K562 (cell line): ENCODE data around the gene ZNF574. TPM values are rescaled to one million over a fixed set of nuclear protein-coding genes. Genes with fewer than 3 reads are reported as not detected.
A peak's percentile ranks its signal among the peaks of the same experiment; 100 is the strongest.

Source experiments
- ATAC-seq: fragments of 200-7000 bp; cut with Tn5 transposase; 3 replicates; pipeline ENCODE4 v1.9.1; 2020; ENCODE audit warnings: moderate library complexity
- BruUV-seq: library from RNA; stranded (reverse); fragments of 400-500 nt; replicated peaks from 2 replicates; lab custom pipeline; 2021; lab: Mats Ljungman, UMichigan
- CTCF ChIA-PET: fragments of 300-600 bp; formaldehyde crosslinking; extraction: SDS; loops from one replicate; lab custom pipeline; 2021; ENCODE audit warnings: low intra/inter-chr PET ratio; lab: Yijun Ruan, JAX
- POLR2A ChIA-PET: fragments of 300-600, 350-650 bp; sonication (Branson Sonifier 250); formaldehyde crosslinking; extraction: SDS; loops from one replicate; lab custom pipeline; 2021; ENCODE audit warnings: antibody characterized with exemption, inconsistent platforms; lab: Yijun Ruan, JAX
- DNase-seq, 4 experiments: peaks; one replicate each; pipeline versions ENCODE4 v3.0.0 to v3.0.0-alpha.2; 2011 to 2018; ENCODE audit warnings: low spot score in 3 of 4, mixed read lengths in 3 of 4; ENCODE audit errors: extremely low read depth in 1 of 4
- FAIRE-seq: peaks from 2 replicates; lab custom pipeline; 2011; peaks lifted over from hg19 to GRCh38; lab: Jason Lieb, UNC
- H2AFZ ChIP-seq: 2 replicates; pipeline ENCODE4 v1.6.0; 2011; ENCODE audit warnings: low read depth, low read length, control low read depth, inconsistent platforms
- H3K27ac ChIP-seq: fragments of 200-600 bp; 3 replicates; pipeline ENCODE4 v1.8.0; 2011; ENCODE audit warnings: low read depth, mild to moderate bottlenecking, control low read depth, inconsistent platforms, low read length, moderate library complexity, mixed read lengths; ENCODE audit errors: extremely low read depth
- H3K27me3 ChIP-seq, 2 experiments: fragments of 300-600 bp in 1 of 2; 2 replicates in 1 of 2; 3 replicates in 1 of 2; pipeline versions ENCODE4 v1.6.0 to v1.8.0; 2011; ENCODE audit warnings: inconsistent platforms in 2 of 2, low read length in 2 of 2, mild to moderate bottlenecking in 1 of 2, mixed read lengths in 1 of 2, moderate library complexity in 1 of 2; ENCODE audit not compliant: control insufficient read depth in 2 of 2, insufficient read depth in 2 of 2
- H3K36me3 ChIP-seq: fragments of 300-600 bp; 3 replicates; pipeline ENCODE4 v1.8.0; 2011; ENCODE audit warnings: mild to moderate bottlenecking, low read length, inconsistent platforms; ENCODE audit not compliant: control insufficient read depth, insufficient read depth
- H3K4me1 ChIP-seq, 2 experiments: fragments of 200-600 bp in 1 of 2; replicated peaks in 1 of 2; 2 replicates in 1 of 2; 3 replicates in 1 of 2; pipeline versions ENCODE4 v1.5.1 to v1.8.0; 2011; ENCODE audit warnings: inconsistent platforms in 2 of 2, low read length in 2 of 2, mild to moderate bottlenecking in 1 of 2, mixed read lengths in 1 of 2, moderate library complexity in 1 of 2; ENCODE audit not compliant: control insufficient read depth in 2 of 2, insufficient read depth in 2 of 2
- H3K4me2 ChIP-seq: 2 replicates; pipeline ENCODE4 v1.6.1; 2011; ENCODE audit warnings: low read length, control low read depth, inconsistent platforms, mixed read lengths; ENCODE audit not compliant: insufficient read depth
- H3K4me3 ChIP-seq: fragments of 200-600 bp; sonication (generic), shearing (Covaris generic); 2 replicates; pipeline ENCODE4 v1.5.1; 2016; ENCODE audit warnings: control low read depth, inconsistent platforms
- H3K79me2 ChIP-seq: fragments of 200-600 bp; 3 replicates; pipeline ENCODE4 v1.8.0; 2011; ENCODE audit warnings: low read length, inconsistent platforms; ENCODE audit not compliant: control insufficient read depth, insufficient read depth
- H3K9ac ChIP-seq, 2 experiments: 2 replicates each; pipeline versions ENCODE4 v1.6.0 to v1.6.1; 2011; ENCODE audit warnings: low read depth in 2 of 2, low read length in 2 of 2, control low read depth in 1 of 2, inconsistent platforms in 1 of 2, mild to moderate bottlenecking in 1 of 2, mixed read lengths in 1 of 2; ENCODE audit not compliant: insufficient read depth in 1 of 2
- H3K9me1 ChIP-seq: one replicate; pipeline ENCODE4 v1.6.0; 2011; ENCODE audit warnings: inconsistent platforms, mild to moderate bottlenecking, low read length, moderate library complexity; ENCODE audit not compliant: control insufficient read depth, insufficient read depth
- H3K9me3 ChIP-seq: replicated peaks from 2 replicates; pipeline ENCODE4 v1.5.1; 2011; ENCODE audit warnings: low read depth, low read length, inconsistent platforms; ENCODE audit not compliant: control insufficient read depth, insufficient read depth
- H4K20me1 ChIP-seq: replicated peaks from 2 replicates; pipeline ENCODE4 v1.6.1; 2011; ENCODE audit warnings: low read length, inconsistent platforms, mixed read lengths; ENCODE audit not compliant: control insufficient read depth, insufficient read depth
- ADNP ChIP-seq: fragments of 200-800 bp; sonication (Bioruptor generic); IDR thresholded peaks from 2 replicates; pipeline ENCODE4 v1.6.1; 2016; ENCODE audit warnings: missing genetic modification characterization, missing compliant biosample characterization
- DNMT1 ChIP-seq: fragments of 450-650 bp; IDR thresholded peaks from 2 replicates; pipeline ENCODE4 v1.6.1; 2016; ENCODE audit warnings: antibody characterized with exemption, mild to moderate bottlenecking
- DPF2 ChIP-seq: fragments of 450-650 bp; IDR thresholded peaks from 2 replicates; pipeline ENCODE4 v1.6.1; 2016
- GABPB2 ChIP-seq: fragments of 250-450 bp; sonication (Bioruptor Pico); conservative IDR thresholded peaks from 2 replicates; pipeline ENCODE4 v1.5.1; 2021; ENCODE audit warnings: mild to moderate bottlenecking
- KLF1 ChIP-seq: fragments of 450-650 bp; IDR thresholded peaks from 2 replicates; pipeline ENCODE4 v1.6.1; 2016; ENCODE audit warnings: missing genetic modification characterization, missing compliant biosample characterization
- KLF16 ChIP-seq: IDR thresholded peaks from 2 replicates; pipeline ENCODE4 v1.6.1; 2016; ENCODE audit warnings: antibody characterized with exemption
- NRF1 ChIP-seq, 2 experiments: fragments of 450-650 bp; IDR thresholded peaks in 1 of 2; conservative IDR thresholded peaks in 1 of 2; 2 replicates each; pipeline ENCODE4 v1.6.1; 2014; ENCODE audit warnings: mild to moderate bottlenecking in 2 of 2
- RFX1 ChIP-seq: fragments of 450-650 bp; IDR thresholded peaks from 2 replicates; pipeline ENCODE4 v1.6.1; 2016; ENCODE audit warnings: mild to moderate bottlenecking, moderate library complexity
- SAFB2 ChIP-seq: fragments of 200-400 bp; formaldehyde crosslinking; IDR thresholded peaks from 2 replicates; pipeline ENCODE4 v1.6.1; 2018; ENCODE audit warnings: borderline replicate concordance, low read length, low read depth, moderate library complexity; ENCODE audit not compliant: severe bottlenecking
- SAP30 ChIP-seq: fragments of 200-600 bp; sonication (generic); IDR thresholded peaks from 2 replicates; pipeline ENCODE4 v1.6.1; 2012; ENCODE audit warnings: borderline replicate concordance, low read depth, mild to moderate bottlenecking, moderate library complexity, low read length, control low read depth, inconsistent platforms; ENCODE audit not compliant: insufficient read depth, poor library complexity, severe bottlenecking
- SMAD3 ChIP-seq: fragments of 450-650 bp; formaldehyde crosslinking; conservative IDR thresholded peaks from 2 replicates; pipeline ENCODE4 v1.4.0; 2020; ENCODE audit warnings: mild to moderate bottlenecking
- SRSF3 ChIP-seq: fragments of 200-400 bp; formaldehyde crosslinking; IDR thresholded peaks from 2 replicates; pipeline ENCODE4 v1.6.1; 2016; ENCODE audit warnings: mild to moderate bottlenecking, low read length, moderate library complexity; ENCODE audit not compliant: insufficient read depth
- TCFL5 ChIP-seq: fragments of 250-450 bp; sonication (Bioruptor Pico); conservative IDR thresholded peaks from 2 replicates; pipeline ENCODE4 v1.6.1; 2021; ENCODE audit warnings: mild to moderate bottlenecking, moderate library complexity, matching md5 sums
- TRIM25 ChIP-seq: fragments of 450-650 bp; IDR thresholded peaks from 2 replicates; pipeline ENCODE4 v1.7.0; 2016; ENCODE audit warnings: borderline replicate concordance
- ZNF12 ChIP-seq: sonication (generic); formaldehyde crosslinking; IDR thresholded peaks from 2 replicates; pipeline ENCODE4 v1.4.0; 2020; ENCODE audit warnings: mild to moderate bottlenecking, missing genetic modification reagents
- ZNF316 ChIP-seq: fragments of 450-650 bp; IDR thresholded peaks from 2 replicates; pipeline ENCODE4 v1.6.1; 2016
- ZNF639 ChIP-seq, 2 experiments: fragments of 200-800 bp in 1 of 2; sonication (Bioruptor generic) in 1 of 2; sonication (generic) in 1 of 2; formaldehyde crosslinking in 1 of 2; IDR thresholded peaks in 1 of 2; conservative IDR thresholded peaks in 1 of 2; 2 replicates each; pipeline versions ENCODE4 v1.5.0 to v1.6.1; 2016 to 2020; ENCODE audit warnings: missing compliant biosample characterization in 1 of 2, missing genetic modification characterization in 1 of 2, missing genetic modification reagents in 1 of 2
- ZNF75A ChIP-seq: fragments of 450-650 bp; formaldehyde crosslinking; IDR thresholded peaks from 2 replicates; pipeline ENCODE4 v1.4.0; 2020; ENCODE audit warnings: mild to moderate bottlenecking
- ZZZ3 ChIP-seq: fragments of 450-650 bp; IDR thresholded peaks from 2 replicates; pipeline ENCODE4 v1.6.1; 2016; ENCODE audit warnings: antibody characterized with exemption, mild to moderate bottlenecking, moderate library complexity
- WGBS: fragments of 100-300 bp; shearing (Covaris generic); methylation state at CpG from one replicate; pipeline ENCODE4 v1.1.6; 2016; ENCODE audit warnings: low coverage, mixed read lengths; ENCODE audit not compliant: insufficient coverage; ENCODE audit errors: missing lambda C conversion rate; 5-methylcytosine and 5-hydroxymethylcytosine counted together
- in situ Hi-C: fragments of 300-500 bp; cut with MboI; formaldehyde crosslinking; loops from 4 replicates; pipeline ENCODE4 v1.15.0; 2018; ENCODE audit warnings: inconsistent platforms, mixed read lengths
- intact Hi-C: fragments of 100-400 bp; cut with micrococcal nuclease; formaldehyde crosslinking; loops from 2 replicates; pipeline ENCODE4 v1.14.2; 2022
- polyA plus RNA-seq, 8 experiments: library from polyadenylated mRNA; depleted of rRNA in 4 of 8; stranded (reverse) in 5 of 8; unstranded in 3 of 8; fragments of >200 nt; fragmentation: Nextera tagmentation in 2 of 8; fragmentation: Illumina TruSeq in 1 of 8; extraction: Ambion mirVana in 2 of 8; extraction: Trizol in 1 of 8; gene quantifications; 2 replicates each; pipeline versions ENCODE4 v1.2.1 to v1.2.3, GENCODE V29; 2011 to 2014; ENCODE audit warnings: inconsistent platforms in 1 of 8, missing spikeins in 1 of 8
- total RNA-seq, 7 experiments: library from RNA; depleted of rRNA in 6 of 7; stranded (reverse); fragments of >200 nt in 6 of 7; fragmentation: Illumina TruSeq in 2 of 7; extraction: Trizol in 2 of 7; gene quantifications; 2 replicates each; pipeline versions ENCODE4 v1.2.1 to v1.2.3, GENCODE V29; 2011 to 2021; ENCODE audit warnings: low replicate concordance in 1 of 7

The ZNF574 gene
- total and polyA plus RNA-seq, 9 of the 15 experiments (the other 6 are each of a cell fraction or from before 2014, with no cell fraction given), result 0.24 to 20.7 (median 8.4) TPM

GRCh38 chr19:42074513-42075363 lies 1.2 kb upstream of the ZNF574 start:
- POLR2A ChIA-PET, result interaction anchor here (0.7 kb wide), 1 partner anchor 345 kb away, joined by 4 read pairs; no protein-coding TSS in a partner anchor
- peaks cover 7% of the 10 kb centered on the region; the same call in 1 of the 2 replicates for H4K20me1 ChIP-seq
- TF ChIP-seq ZNF316 (no peak), GABPB2 (CRISPR knock-in tag) (no peak), ZZZ3 (no peak), SRSF3 (no peak), KLF16 (no peak), ZNF75A (CRISPR knock-in tag) (no peak), SAP30 (no peak), KLF1 (tag) (0 out of 2 replicates have a peak, but pooled peaks have one; percentile 40), SAFB2 (no peak), ADNP (tag) (no peak), TCFL5 (CRISPR knock-in tag) (no peak), DNMT1 (no peak), SMAD3 (CRISPR knock-in tag) (no peak), RFX1 (peak; percentile 40; the same call in 1 of the 2 replicates), NRF1 (conservative IDR thresholded peaks at IDR 0.05 in 1 of 2, IDR thresholded peaks at IDR 0.05 in 1 of 2) (no peak), ZNF639 (CRISPR knock-in tag; conservative IDR thresholded peaks at IDR 0.05 in 1 of 2, IDR thresholded peaks at IDR 0.05 in 1 of 2) (0 out of 4 replicates have a peak, but pooled peaks of 1 of the 2 experiments have one; percentile 25), TRIM25 (no peak), DPF2 (no peak), ZNF12 (CRISPR knock-in tag) (peak; percentile 48; the same call in 1 of the 2 replicates)

More at GRCh38 chr19:42074513-42075363, 1.2 kb upstream of the ZNF574 start:
- BruUV-seq, result no TSS peak
- peaks cover 19% of the 10 kb centered on the region; the same call in 2 of the 3 replicates for H3K36me3 ChIP-seq
- WGBS, result 42% methylated on average over 27 of the region's 27 CpGs
- intact Hi-C loops, result no loop called here
- peaks cover 19 to 38% of the 10 kb centered on the region in 2 experiments for H3K4me1 ChIP-seq
- H3K9me1 ChIP-seq, result no peaks in the 10 kb centered on the region
- peak overlapping the region; percentile 96 for H3K4me3 ChIP-seq
- peak overlapping the region; percentile 95 to 99 for H3K9ac ChIP-seq
- peak overlapping the region; percentile 94 for H3K27ac ChIP-seq
- ATAC-seq (peak; percentile 32), FAIRE-seq (peak; percentile 70), DNase-seq (peak; percentile 71 to 75 (median 74))
- H3K27me3 ChIP-seq, result no peaks in the 10 kb centered on the region
- H2AFZ ChIP-seq, result peak overlapping the region; percentile 51
- peaks cover 48% of the 10 kb centered on the region for H3K79me2 ChIP-seq
- no peaks in the 10 kb centered on the region for H3K9me3 ChIP-seq
- CTCF ChIA-PET, result no interaction called here
- in situ Hi-C loops, result no loop called here
- peak overlapping the region; percentile 88 for H3K4me2 ChIP-seq
